HG03039 (cell line): ENCODE results near the gene MDP1.

Source experiments
- ATAC-seq: cut with Tn5 transposase; IDR thresholded peaks from one replicate; pipeline ENCODE4 v1.9.1; 2021; ENCODE audit warnings: mild to moderate bottlenecking, moderate library complexity; ENCODE audit not compliant: unreplicated experiment

MDP1 gene

GRCh38 chr14:24182110-24182882, 33.6 kb downstream of the MDP1 start:
- ATAC-seq, result no peak

- no peak for ATAC-seq
Measured at GRCh38 chr14:24181371-24182077, 34.3 kb downstream of the MDP1 start.

- no peak for ATAC-seq
Measured at GRCh38 chr14:24179961-24180796, 35.7 kb downstream of the MDP1 start.

GRCh38 chr14:24179294-24179960, 36.4 kb downstream of the MDP1 start:
- no peak for ATAC-seq

GRCh38 chr14:24178399-24179178, 37.3 kb downstream of the MDP1 start:
- no peak for ATAC-seq

- ATAC-seq, result no peak
Measured at GRCh38 chr14:24177891-24178290, 38.0 kb downstream of the MDP1 start.

GRCh38 chr14:24177041-24177825, 38.6 kb downstream of the MDP1 start:
- no peak for ATAC-seq

GRCh38 chr14:24176599-24176998, 39.3 kb downstream of the MDP1 start:
- ATAC-seq, result no peak

GRCh38 chr14:24172871-24173281, 43.0 kb downstream of the MDP1 start:
- ATAC-seq, result no peak

- no peak for ATAC-seq
Measured at GRCh38 chr14:24172261-24172860, 43.5 kb downstream of the MDP1 start.

- ATAC-seq, result peak; percentile 42
Measured at GRCh38 chr14:24171422-24172260, 44.2 kb downstream of the MDP1 start, which contains the start of gene REC8. Gene REC8 (plus strand): TSS chr14:24172080. CDS start chr14:24172553, 473 bp downstream.

GRCh38 chr14:24167469-24168114, 48.3 kb downstream of the MDP1 start:
- no peak for ATAC-seq

- no peak for ATAC-seq
Measured at GRCh38 chr14:24165785-24166184, 50.1 kb downstream of the MDP1 start.

GRCh38 chr14:24164518-24164991, 51.3 kb downstream of the MDP1 start:
- no peak for ATAC-seq
